ENCODE results near the gene ELF5. TPM values are rescaled to one million over a fixed set of nuclear protein-coding genes. Genes with fewer than 3 reads are reported as not detected.

ELF5 gene
- total RNA-seq, 4 donors from 2014 or later = not detected

- H3K9me3 ChIP-seq = no peaks in the 10 kb centered on the region
- no peak overlapping the region for H3K27ac ChIP-seq
- no peak for DNase-seq (ENCODE audit: low spot score in 2 of 2)
- H3K4me3 ChIP-seq = no peak overlapping the region
- H3K4me1 ChIP-seq = peaks cover 0 to 33% (median 5%) of the 10 kb centered on the region in 4 donors
- WGBS, 2 donors = 90 to 97% methylated on average over 11 of the region's 11 CpGs
- TF ChIP-seq EP300 (IDR thresholded peaks at IDR 0.05) (no peak), CTCF (IDR thresholded peaks at IDR 0.05) (no peak), POLR2A (IDR thresholded peaks at IDR 0.05) (no peak)
- H3K27me3 ChIP-seq = no peaks in the 10 kb centered on the region
- H3K36me3 ChIP-seq = peaks cover 0 to 44% (median 3%) of the 10 kb centered on the region in 3 donors
Observed at GRCh38 chr11:34448223-34448994, 65.2 kb downstream of the ELF5 start.

GRCh38 chr11:34447044-34447443 is 66.5 kb downstream of the ELF5 start:
- Histone ChIP-seq H3K4me3 (no peak overlapping the region), H3K27ac (no peak overlapping the region), H3K36me3 (peaks cover 0 to 31% (median 3%) of the 10 kb centered on the region in 3 donors), H3K9me3 (no peaks in the 10 kb centered on the region), H3K4me1 (peaks cover 0 to 43% (median 6%) of the 10 kb centered on the region in 4 donors), H3K27me3 (no peaks in the 10 kb centered on the region)
- DNase-seq (ENCODE audit: low spot score in 2 of 2) = no peak
- TF ChIP-seq POLR2A (IDR thresholded peaks at IDR 0.05) (no peak), EP300 (IDR thresholded peaks at IDR 0.05) (no peak), CTCF (IDR thresholded peaks at IDR 0.05) (no peak)

- Histone ChIP-seq H3K36me3 (peaks cover 0 to 24% (median 0%) of the 10 kb centered on the region in 3 donors), H3K27me3 (no peaks in the 10 kb centered on the region), H3K4me3 (no peak overlapping the region), H3K27ac (no peak overlapping the region), H3K4me1 (peaks cover 0 to 44% (median 9%) of the 10 kb centered on the region in 4 donors), H3K9me3 (no peaks in the 10 kb centered on the region)
- TF ChIP-seq CTCF (IDR thresholded peaks at IDR 0.05) = no peak
- TF ChIP-seq EP300 (IDR thresholded peaks at IDR 0.05) = no peak
- no peak for TF ChIP-seq POLR2A (IDR thresholded peaks at IDR 0.05)
- 61 to 70% methylated on average over 5 of the region's 5 CpGs for WGBS, 2 donors
- DNase-seq (ENCODE audit: low spot score in 2 of 2) = no peak
Observed at GRCh38 chr11:34446386-34446785, 67.2 kb downstream of the ELF5 start.

GRCh38 chr11:34445956-34446355 is 67.6 kb downstream of the ELF5 start:
- H3K27ac ChIP-seq = no peak overlapping the region

More at GRCh38 chr11:34445956-34446355, 67.6 kb downstream of the ELF5 start:
- DNase-seq (ENCODE audit: low spot score in 2 of 2) = no peak
- peaks cover 0 to 20% (median 0%) of the 10 kb centered on the region in 3 donors for H3K36me3 ChIP-seq
- H3K4me3 ChIP-seq = no peak overlapping the region
- no peaks in the 10 kb centered on the region for H3K27me3 ChIP-seq
- no peaks in the 10 kb centered on the region for H3K9me3 ChIP-seq
- TF ChIP-seq CTCF (IDR thresholded peaks at IDR 0.05) = no peak
- WGBS, 2 donors = 76 to 82% methylated on average over 4 of the region's 4 CpGs
- peaks cover 0 to 49% (median 11%) of the 10 kb centered on the region in 4 donors for H3K4me1 ChIP-seq
